Colon (tissue), 2 donors: ENCODE data around the gene TMEM116.

Experiments used
- FAIRE-seq: peaks from 2 replicates; lab custom pipeline; 2012; peaks lifted over from hg19 to GRCh38; lab: Jason Lieb, UNC
- donor health status: control.
- donor health status: control.

TMEM116 gene

GRCh38 chr12:111893287-111893686 lies 119.7 kb downstream of the TMEM116 start:
- FAIRE-seq: no peak

GRCh38 chr12:111887926-111888745 lies 124.8 kb downstream of the TMEM116 start:
- no peak for FAIRE-seq

- no peak for FAIRE-seq
These were observed 126.1 kb downstream of the TMEM116 start for GRCh38 chr12:111886662-111887545.

- FAIRE-seq: no peak
These were observed 131.2 kb downstream of the TMEM116 start for GRCh38 chr12:111881716-111882115.
